ENCODE data around the gene CPA4.
"Not testable (repeated sequence)": the region's sequence is repeated elsewhere in the genome, so short reads cannot be mapped to it uniquely, and the experiment has no call there.

The CPA4 gene

DNA sequence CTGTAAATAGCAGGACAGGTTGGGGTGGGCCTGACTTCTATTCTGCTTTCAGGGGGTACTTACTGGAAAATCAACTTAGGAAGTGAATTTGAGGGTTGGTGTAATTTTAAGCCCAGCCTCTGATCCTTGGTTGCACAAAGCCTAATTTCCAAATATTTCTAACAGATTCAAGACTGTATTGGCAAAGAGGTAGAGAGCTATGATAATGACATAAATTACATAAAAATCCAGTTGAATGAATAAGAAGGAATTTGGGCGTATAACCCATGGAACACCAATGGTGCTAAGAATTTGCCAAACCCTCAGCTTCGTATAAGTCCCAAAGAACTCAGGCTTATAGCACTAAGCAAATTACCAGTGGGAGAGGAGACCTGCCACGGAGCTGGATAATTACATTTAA is 11.9 kb downstream of the CPA4 start:
- no peaks in the 10 kb centered on the region for H3K4me1 ChIP-seq (ENCODE audit: control insufficient read depth, insufficient read depth, low read length)
- no peaks in the 10 kb centered on the region for H3K36me3 ChIP-seq (ENCODE audit: insufficient read depth, low read length)
- H3K27me3 ChIP-seq (ENCODE audit: control insufficient read depth, insufficient read depth, low read length), result peaks cover 32% of the 10 kb centered on the region
- H3K4me3 ChIP-seq (ENCODE audit: low read length), result no peak overlapping the region
- H3K4me2 ChIP-seq (ENCODE audit: low read length), result no peak overlapping the region
- H3K9me3 ChIP-seq (replicated peaks; ENCODE audit: low read length), result no peaks in the 10 kb centered on the region
- no peak overlapping the region for H3K9ac ChIP-seq (ENCODE audit: low read depth, low read length)

DNA sequence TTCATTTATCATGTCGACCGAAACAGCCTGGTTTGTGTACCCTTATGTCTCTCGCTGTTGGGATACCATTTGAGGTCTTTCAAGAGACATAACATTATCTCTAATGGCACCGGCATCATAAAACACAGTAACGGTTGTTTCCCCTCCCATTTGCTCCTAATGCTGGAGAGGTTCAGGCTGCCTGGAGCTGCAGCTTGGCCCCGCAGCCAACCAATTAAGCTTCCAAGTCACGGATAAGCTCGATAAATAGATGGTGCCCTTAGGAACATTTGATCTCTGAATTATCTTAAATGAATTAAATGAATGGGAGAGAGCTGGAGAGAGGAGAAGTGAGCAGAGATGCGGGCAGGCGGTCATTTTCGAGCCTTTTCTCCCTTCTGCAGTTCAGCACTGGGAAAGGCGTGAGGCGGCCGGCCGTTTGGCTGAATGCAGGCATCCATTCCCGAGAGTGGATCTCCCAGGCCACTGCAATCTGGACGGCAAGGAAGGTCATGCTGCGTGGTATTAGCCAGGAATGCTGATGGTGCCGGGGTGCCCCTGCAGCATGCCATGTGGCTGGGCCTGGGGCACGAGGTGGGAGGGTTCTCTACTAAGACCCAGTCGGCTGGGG is 12.6 kb downstream of the CPA4 start:
- H3K4me2 ChIP-seq (ENCODE audit: low read length), result no peak overlapping the region
- no peaks in the 10 kb centered on the region for H3K36me3 ChIP-seq (ENCODE audit: insufficient read depth, low read length)
- H3K27me3 ChIP-seq (ENCODE audit: control insufficient read depth, insufficient read depth, low read length), result peaks cover 32% of the 10 kb centered on the region
- no peaks in the 10 kb centered on the region for H3K4me1 ChIP-seq (ENCODE audit: control insufficient read depth, insufficient read depth, low read length)
- H3K9me3 ChIP-seq (replicated peaks; ENCODE audit: low read length), result no peaks in the 10 kb centered on the region
- no peak overlapping the region for H3K9ac ChIP-seq (ENCODE audit: low read depth, low read length)
- no peak overlapping the region for H3K4me3 ChIP-seq (ENCODE audit: low read length)

DNA sequence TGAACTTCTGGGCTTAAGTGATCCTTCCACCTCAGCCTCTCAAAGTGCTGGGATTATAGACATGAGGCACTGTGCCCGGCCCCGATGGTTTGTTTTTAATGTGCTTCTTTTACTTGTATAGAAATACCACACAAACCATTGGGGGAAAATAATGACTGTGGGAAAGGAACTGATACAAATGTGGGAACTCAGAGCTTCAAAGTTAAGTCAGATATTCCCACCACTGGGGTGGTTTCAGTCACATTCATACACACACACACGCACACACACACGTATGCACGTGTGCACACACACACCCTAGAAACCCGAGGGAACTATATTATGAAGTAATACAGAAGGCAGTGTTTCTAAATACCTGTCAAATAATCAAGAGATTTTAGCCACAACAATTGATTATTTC is 17.0 kb downstream of the CPA4 start:
- H3K9me3 ChIP-seq (replicated peaks; ENCODE audit: low read length), result no peaks in the 10 kb centered on the region
- H3K4me2 ChIP-seq (ENCODE audit: low read length), result no peak overlapping the region
- peaks cover 27% of the 10 kb centered on the region for H3K27me3 ChIP-seq (ENCODE audit: control insufficient read depth, insufficient read depth, low read length)
- no peak overlapping the region for H3K4me3 ChIP-seq (ENCODE audit: low read length)
- no peaks in the 10 kb centered on the region for H3K36me3 ChIP-seq (ENCODE audit: insufficient read depth, low read length)
- H3K9ac ChIP-seq (ENCODE audit: low read depth, low read length), result no peak overlapping the region
- H3K4me1 ChIP-seq (ENCODE audit: control insufficient read depth, insufficient read depth, low read length), result no peaks in the 10 kb centered on the region

DNA sequence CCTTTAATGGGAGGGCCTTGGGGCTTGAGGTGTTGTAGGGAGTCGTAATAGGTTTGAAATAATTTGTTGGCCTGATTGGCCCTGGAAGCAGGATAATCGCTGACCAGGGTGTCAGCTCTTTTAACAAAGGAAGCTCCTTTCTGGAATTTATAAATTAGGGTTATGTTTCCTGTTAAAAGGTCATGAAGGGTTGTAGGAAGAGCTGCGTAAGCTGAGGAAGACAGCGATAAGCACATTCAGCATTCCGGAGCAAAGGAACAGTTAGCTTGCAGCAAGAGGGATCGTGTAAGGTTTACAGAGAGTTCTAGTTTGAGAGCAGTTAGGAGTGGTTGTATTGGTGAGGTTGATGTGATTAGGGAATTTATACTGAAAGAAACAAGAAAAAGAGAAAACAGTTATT is 21.3 kb downstream of the CPA4 start:
- no peak overlapping the region for H3K9ac ChIP-seq (ENCODE audit: low read depth, low read length)
- no peaks in the 10 kb centered on the region for H3K36me3 ChIP-seq (ENCODE audit: insufficient read depth, low read length)

DNA sequence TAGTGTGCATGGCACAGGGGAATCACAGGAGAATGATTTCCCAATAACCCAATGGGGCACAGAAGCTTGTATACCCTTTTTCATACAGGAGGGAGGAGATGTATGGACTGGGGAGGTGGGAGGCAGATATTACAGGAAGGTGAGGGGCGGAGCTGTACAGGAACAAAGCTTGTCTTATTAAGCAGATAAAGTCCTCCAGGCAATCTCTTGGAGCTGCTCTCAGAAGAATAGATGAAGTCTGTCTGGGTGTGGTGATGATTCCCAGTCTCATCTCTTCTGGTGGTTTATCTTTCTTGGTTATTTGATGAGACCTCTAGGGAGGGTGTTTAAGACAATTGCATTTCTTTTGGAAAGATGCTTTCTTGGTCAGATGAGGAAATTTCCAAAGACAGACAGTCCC is 26.6 kb downstream of the CPA4 start:
- Histone ChIP-seq H3K4me3 (ENCODE audit: low read length) (no peak overlapping the region), H3K36me3 (ENCODE audit: insufficient read depth, low read length) (no peaks in the 10 kb centered on the region), H3K4me1 (ENCODE audit: control insufficient read depth, insufficient read depth, low read length) (no peaks in the 10 kb centered on the region), H3K27me3 (ENCODE audit: control insufficient read depth, insufficient read depth, low read length) (no peaks in the 10 kb centered on the region), H3K4me2 (ENCODE audit: low read length) (no peak overlapping the region), H3K9ac (ENCODE audit: low read depth, low read length) (no peak overlapping the region), H3K9me3 (replicated peaks; ENCODE audit: low read length) (no peaks in the 10 kb centered on the region)

More for the DNA sequence above, 21.3 kb downstream of the CPA4 start:
- Histone ChIP-seq H3K9me3 (replicated peaks; ENCODE audit: low read length) (no peaks in the 10 kb centered on the region), H3K4me1 (ENCODE audit: control insufficient read depth, insufficient read depth, low read length) (no peaks in the 10 kb centered on the region), H3K4me2 (ENCODE audit: low read length) (no peak overlapping the region), H3K4me3 (ENCODE audit: low read length) (no peak overlapping the region), H3K27me3 (ENCODE audit: control insufficient read depth, insufficient read depth, low read length) (peaks cover 10% of the 10 kb centered on the region)

DNA sequence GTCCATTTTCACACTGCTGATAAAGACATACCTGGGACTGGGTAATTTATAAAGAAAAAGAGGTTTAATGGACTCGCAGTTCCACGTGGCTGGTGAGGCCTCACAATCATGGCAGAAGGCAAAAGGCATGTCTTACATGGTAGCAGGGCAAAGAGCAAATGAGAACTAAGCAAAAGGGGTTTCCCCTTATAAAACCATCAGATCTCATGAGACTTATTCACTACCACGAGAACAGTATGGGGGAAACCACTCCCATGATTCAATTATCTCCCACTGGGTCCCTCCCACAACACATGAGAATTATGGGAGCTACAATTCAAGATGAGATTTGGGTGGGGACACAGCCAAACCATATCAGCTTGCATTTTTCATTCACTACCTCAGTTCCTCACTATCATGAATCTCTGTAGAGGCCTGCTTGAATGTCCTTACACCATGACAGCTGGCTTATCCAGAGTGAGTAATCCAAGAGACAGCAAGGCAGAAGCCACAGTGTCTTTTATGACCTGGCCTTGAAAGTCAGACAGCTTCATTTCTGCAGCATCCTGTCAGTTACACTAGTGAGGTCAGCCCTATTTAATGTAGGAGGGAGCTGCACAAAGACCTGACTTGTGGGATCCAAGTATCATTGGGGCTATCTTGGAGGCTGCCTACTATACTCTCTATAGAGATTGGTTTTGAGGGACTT is 28.7 kb downstream of the CPA4 start:
- H3K4me1 ChIP-seq (ENCODE audit: control insufficient read depth, insufficient read depth, low read length); H3K27me3 ChIP-seq (ENCODE audit: control insufficient read depth, insufficient read depth, low read length); H3K36me3 ChIP-seq (ENCODE audit: insufficient read depth, low read length); H3K4me3 ChIP-seq (ENCODE audit: low read length); H3K9me3 ChIP-seq (replicated peaks; ENCODE audit: low read length); H3K9ac ChIP-seq (ENCODE audit: low read depth, low read length); H3K4me2 ChIP-seq (ENCODE audit: low read length): not testable (repeated sequence)

DNA sequence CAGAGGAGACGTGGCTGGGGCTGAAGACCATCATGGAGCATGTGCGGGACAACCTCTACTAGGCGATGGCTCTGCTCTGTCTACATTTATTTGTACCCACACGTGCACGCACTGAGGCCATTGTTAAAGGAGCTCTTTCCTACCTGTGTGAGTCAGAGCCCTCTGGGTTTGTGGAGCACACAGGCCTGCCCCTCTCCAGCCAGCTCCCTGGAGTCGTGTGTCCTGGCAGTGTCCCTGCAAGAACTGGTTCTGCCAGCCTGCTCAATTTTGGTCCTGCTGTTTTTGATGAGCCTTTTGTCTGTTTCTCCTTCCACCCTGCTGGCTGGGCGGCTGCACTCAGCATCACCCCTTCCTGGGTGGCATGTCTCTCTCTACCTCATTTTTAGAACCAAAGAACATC is 29.7 kb downstream of the CPA4 start:
- Histone ChIP-seq H3K36me3 (ENCODE audit: insufficient read depth, low read length) (no peaks in the 10 kb centered on the region), H3K9me3 (replicated peaks; ENCODE audit: low read length) (no peaks in the 10 kb centered on the region), H3K4me3 (ENCODE audit: low read length) (no peak overlapping the region), H3K27me3 (ENCODE audit: control insufficient read depth, insufficient read depth, low read length) (no peaks in the 10 kb centered on the region), H3K4me2 (ENCODE audit: low read length) (no peak overlapping the region), H3K4me1 (ENCODE audit: control insufficient read depth, insufficient read depth, low read length) (no peaks in the 10 kb centered on the region), H3K9ac (ENCODE audit: low read depth, low read length) (no peak overlapping the region)

DNA sequence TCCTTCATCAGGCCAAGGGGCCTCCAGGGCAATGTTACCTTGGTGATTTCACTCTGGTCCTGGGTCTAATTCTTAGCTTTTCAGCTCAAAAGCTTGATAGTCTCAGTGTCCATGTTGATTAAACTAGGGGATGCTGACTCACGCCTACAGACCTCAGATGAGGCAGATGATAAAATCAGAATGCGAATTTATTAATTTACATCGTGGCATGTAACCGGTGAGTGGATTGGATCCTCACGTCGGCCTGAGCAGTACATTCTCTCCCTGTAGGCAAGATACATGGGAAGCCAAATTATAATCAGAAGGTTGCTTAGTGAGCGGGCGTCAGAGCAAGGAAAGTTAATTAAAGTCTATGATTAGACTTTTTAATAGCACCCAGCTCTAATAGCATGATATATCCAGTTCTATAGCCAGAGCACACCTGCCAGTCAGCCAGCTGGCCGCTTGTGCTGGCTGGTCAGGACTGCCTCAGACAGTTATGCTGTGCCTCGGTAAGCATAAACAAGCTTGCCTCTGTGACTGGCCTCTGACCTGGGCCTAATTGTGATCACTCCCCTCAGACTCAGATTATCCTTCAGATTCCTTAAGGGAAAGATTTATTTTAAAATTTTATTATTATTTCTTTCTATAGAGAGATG is 31.5 kb downstream of the CPA4 start:
- Histone ChIP-seq H3K4me1 (ENCODE audit: control insufficient read depth, insufficient read depth, low read length) (no peaks in the 10 kb centered on the region), H3K9me3 (replicated peaks; ENCODE audit: low read length) (no peaks in the 10 kb centered on the region), H3K4me2 (ENCODE audit: low read length) (no peak overlapping the region), H3K36me3 (ENCODE audit: insufficient read depth, low read length) (no peaks in the 10 kb centered on the region), H3K4me3 (ENCODE audit: low read length) (no peak overlapping the region), H3K9ac (ENCODE audit: low read depth, low read length) (no peak overlapping the region), H3K27me3 (ENCODE audit: control insufficient read depth, insufficient read depth, low read length) (no peaks in the 10 kb centered on the region)

DNA sequence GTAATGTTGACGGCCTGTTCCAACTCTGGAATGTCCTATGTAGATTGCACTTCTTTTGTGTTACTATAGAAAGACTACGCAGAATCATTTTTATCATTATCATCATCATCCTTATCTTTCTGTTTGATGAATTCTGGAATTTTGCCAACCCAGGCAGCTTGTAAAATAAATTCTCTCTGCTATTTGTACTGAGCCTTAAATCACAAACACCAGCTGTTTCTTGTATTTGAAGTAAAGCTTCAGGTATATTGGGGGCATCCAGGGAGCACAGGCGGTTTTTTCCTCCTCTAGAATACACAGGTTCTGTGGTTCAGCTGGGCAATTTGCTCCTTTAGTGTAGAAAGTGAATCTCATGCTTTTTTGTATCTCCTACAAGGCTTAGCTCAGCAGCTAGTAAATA is 36.7 kb downstream of the CPA4 start:
- H3K4me2 ChIP-seq (ENCODE audit: low read length), result no peak overlapping the region
- no peak overlapping the region for H3K4me3 ChIP-seq (ENCODE audit: low read length)
- H3K9me3 ChIP-seq (replicated peaks; ENCODE audit: low read length), result no peaks in the 10 kb centered on the region
- no peaks in the 10 kb centered on the region for H3K4me1 ChIP-seq (ENCODE audit: control insufficient read depth, insufficient read depth, low read length)
- H3K36me3 ChIP-seq (ENCODE audit: insufficient read depth, low read length), result no peaks in the 10 kb centered on the region
- H3K9ac ChIP-seq (ENCODE audit: low read depth, low read length), result no peak overlapping the region
- H3K27me3 ChIP-seq (ENCODE audit: control insufficient read depth, insufficient read depth, low read length), result peaks cover 9% of the 10 kb centered on the region

DNA sequence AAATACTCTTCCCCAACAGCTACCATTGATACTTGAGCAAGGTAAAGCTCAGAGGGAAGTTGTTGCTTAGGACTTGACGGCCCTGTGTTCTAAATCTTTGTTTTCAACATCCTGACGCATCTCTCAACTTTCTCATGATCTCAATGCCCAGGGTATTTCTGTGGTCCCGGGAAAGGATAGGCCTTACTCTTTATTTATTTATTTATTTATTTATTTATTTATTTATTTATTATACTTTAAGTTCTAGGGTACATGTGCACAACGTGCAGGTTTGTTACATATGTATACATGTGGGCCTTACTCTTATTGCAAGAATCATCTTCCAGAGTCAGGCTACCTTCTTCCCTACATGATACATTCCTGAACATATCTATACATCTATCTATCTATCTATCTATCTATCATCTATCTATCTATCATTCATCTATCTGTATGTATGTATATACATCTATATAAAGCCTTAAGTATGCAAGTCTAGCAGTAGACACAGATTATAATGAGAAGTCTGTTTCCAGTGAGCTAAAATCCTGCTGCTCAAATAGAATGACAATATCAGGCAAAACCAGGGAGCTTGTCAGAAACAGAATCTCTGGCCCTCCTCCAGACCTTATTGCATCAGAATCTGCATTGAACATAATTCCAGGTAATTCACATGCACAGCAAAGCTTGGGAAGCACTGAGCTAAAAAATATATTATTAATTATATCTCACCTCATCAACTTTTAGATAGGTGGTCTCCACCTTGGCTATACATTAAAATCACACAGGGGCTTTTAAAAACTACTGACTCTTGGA is 39.5 kb downstream of the CPA4 start:
- Histone ChIP-seq H3K9me3 (replicated peaks; ENCODE audit: low read length) (no peaks in the 10 kb centered on the region), H3K4me3 (ENCODE audit: low read length) (no peak overlapping the region), H3K9ac (ENCODE audit: low read depth, low read length) (no peak overlapping the region), H3K36me3 (ENCODE audit: insufficient read depth, low read length) (no peaks in the 10 kb centered on the region), H3K27me3 (ENCODE audit: control insufficient read depth, insufficient read depth, low read length) (peaks cover 9% of the 10 kb centered on the region), H3K4me2 (ENCODE audit: low read length) (no peak overlapping the region), H3K4me1 (ENCODE audit: control insufficient read depth, insufficient read depth, low read length) (no peaks in the 10 kb centered on the region)

DNA sequence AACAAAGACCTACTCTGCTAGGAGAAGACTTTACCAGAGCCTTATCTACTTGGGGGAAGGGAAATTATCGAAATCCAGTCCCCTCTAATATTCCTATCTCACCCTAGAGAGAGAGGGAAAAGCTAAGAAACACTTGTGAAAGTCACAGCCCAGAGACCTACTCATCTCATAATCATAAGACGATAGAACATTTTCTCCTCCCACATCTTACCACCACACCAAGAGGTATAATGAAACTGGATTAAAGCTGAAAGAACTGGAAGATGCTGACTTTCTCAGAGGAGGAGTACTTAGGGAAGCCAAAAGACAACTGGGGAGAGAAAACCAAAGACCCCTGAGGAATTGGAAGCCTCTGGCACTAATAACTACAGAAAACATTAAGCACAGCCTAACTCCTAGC is 40.9 kb downstream of the CPA4 start:
- Histone ChIP-seq H3K4me3 (ENCODE audit: low read length) (no peak overlapping the region), H3K9ac (ENCODE audit: low read depth, low read length) (no peak overlapping the region), H3K4me2 (ENCODE audit: low read length) (no peak overlapping the region), H3K36me3 (ENCODE audit: insufficient read depth, low read length) (no peaks in the 10 kb centered on the region), H3K4me1 (ENCODE audit: control insufficient read depth, insufficient read depth, low read length) (no peaks in the 10 kb centered on the region), H3K27me3 (ENCODE audit: control insufficient read depth, insufficient read depth, low read length) (peaks cover 9% of the 10 kb centered on the region), H3K9me3 (replicated peaks; ENCODE audit: low read length) (no peaks in the 10 kb centered on the region)

Measured in skeletal muscle satellite cell (primary cell).